Uterus (tissue), 2 donors: ENCODE data around the gene SLC29A4.

Experiments
- POLR2A ChIP-seq, 2 donors: fragments of 450-650 bp; IDR thresholded peaks; one replicate each; pipeline ENCODE4 v1.6.1; 2016; ENCODE audit warnings: antibody characterized with exemption in 2 of 2, mild to moderate bottlenecking in 1 of 2, moderate library complexity in 1 of 2
- TF ChIP-seq, protein P1 (sequence below), 4 experiments: fragments of 200-600 bp in 2 of 4; fragments of 450-650 bp in 2 of 4; sonication (generic) in 2 of 4; IDR thresholded peaks; one replicate each; pipeline ENCODE4 v1.5.1; 2016 to 2019; ENCODE audit warnings: antibody characterized with exemption in 4 of 4, mild to moderate bottlenecking in 2 of 4, moderate library complexity in 1 of 4

DNA sequence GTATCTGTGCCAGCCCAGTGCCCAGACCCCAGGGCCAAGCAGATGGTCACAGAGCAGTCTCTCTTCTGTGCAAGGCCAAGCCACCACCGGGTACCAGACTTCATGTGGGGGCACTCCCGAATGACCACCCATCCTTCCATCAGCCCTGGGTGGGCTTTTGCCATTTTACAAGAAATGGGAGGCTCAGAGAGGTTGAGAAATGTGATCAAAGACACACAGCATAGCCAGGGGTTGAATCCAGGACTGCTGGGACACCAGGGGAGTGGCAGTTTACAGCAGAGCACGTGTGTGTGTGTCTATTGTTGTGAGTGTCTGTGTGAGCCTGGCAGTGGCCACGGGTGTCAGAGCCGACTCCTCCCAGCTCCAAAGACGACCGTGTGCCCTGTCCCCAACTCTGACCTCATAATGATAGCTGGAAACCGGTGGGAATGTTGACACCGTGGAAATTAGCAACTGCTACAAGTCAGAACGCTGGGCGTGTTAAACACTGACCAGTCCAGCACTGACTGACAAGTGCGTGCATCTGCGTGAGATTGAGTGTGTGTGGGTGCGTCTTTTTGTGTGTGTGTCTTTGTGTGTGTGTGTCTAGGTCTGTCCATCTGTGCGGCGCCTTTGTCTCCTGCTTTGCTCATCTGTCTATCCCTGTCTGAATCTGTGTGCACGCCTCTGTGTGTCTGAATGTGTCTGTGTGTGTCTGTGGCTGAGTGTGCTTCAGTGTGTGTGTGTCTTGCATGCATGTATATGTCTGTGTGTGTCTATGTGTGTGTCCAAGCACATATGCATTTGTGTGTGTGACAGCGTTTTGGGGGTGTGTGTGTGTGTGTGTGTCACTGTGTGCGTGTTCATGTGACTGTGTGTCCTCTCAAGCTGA is 17.2 kb upstream of the SLC29A4 start:
- TF ChIP-seq, protein P1, sequence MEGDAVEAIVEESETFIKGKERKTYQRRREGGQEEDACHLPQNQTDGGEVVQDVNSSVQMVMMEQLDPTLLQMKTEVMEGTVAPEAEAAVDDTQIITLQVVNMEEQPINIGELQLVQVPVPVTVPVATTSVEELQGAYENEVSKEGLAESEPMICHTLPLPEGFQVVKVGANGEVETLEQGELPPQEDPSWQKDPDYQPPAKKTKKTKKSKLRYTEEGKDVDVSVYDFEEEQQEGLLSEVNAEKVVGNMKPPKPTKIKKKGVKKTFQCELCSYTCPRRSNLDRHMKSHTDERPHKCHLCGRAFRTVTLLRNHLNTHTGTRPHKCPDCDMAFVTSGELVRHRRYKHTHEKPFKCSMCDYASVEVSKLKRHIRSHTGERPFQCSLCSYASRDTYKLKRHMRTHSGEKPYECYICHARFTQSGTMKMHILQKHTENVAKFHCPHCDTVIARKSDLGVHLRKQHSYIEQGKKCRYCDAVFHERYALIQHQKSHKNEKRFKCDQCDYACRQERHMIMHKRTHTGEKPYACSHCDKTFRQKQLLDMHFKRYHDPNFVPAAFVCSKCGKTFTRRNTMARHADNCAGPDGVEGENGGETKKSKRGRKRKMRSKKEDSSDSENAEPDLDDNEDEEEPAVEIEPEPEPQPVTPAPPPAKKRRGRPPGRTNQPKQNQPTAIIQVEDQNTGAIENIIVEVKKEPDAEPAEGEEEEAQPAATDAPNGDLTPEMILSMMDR (IDR thresholded peaks at IDR 0.05), result no peak
- TF ChIP-seq POLR2A (IDR thresholded peaks at IDR 0.05), result no peak
